ENCODE results near the gene TPST2. TPM values are rescaled to one million over a fixed set of nuclear protein-coding genes. Genes with fewer than 3 reads are reported as not detected.

The TPST2 gene
- polyA plus RNA-seq, 1 donor: 7.2 TPM

GRCh38 chr22:26489447-26490036 lies 100.4 kb downstream of the TPST2 start:
- DNase-seq: no peak

DNA sequence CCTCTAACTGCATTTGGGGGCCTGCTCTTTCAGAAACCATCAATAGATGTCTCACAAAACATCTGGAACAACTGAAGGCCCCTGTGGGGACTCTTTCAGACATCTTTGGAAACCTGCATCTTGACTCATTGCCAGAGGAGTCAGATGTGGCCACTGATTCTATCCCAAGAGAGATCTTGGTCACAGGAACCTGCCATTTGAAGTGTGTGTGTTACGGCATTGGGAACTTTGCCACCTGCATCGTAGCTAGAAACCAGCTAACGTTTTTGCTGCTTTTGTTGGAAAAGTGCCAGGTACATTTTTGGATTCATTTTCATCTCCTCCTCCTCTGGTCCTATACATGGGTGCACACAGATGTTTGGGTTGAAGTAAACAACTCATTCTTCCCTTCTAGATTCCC lies 101.9 kb downstream of the TPST2 start:
- no peak for DNase-seq

DNA sequence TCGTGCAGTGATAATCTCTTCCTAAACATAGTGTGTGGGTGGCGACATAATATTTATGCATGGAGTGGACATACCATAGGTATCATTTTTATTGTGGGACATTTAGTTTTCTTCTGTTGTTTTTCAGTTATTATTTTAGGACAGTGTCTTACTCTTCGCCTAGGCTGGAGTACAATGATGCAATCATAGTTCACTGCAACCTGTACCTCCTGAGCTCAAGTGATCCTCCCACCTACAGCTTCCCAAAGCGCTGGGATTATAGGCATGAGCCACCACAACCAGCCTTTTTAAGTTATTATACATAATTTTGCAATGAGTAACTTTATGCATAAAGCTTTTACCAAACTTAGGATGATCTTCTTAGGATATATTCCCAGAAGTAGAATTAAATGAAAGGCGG lies 103.5 kb downstream of the TPST2 start:
- DNase-seq: no peak

DNA sequence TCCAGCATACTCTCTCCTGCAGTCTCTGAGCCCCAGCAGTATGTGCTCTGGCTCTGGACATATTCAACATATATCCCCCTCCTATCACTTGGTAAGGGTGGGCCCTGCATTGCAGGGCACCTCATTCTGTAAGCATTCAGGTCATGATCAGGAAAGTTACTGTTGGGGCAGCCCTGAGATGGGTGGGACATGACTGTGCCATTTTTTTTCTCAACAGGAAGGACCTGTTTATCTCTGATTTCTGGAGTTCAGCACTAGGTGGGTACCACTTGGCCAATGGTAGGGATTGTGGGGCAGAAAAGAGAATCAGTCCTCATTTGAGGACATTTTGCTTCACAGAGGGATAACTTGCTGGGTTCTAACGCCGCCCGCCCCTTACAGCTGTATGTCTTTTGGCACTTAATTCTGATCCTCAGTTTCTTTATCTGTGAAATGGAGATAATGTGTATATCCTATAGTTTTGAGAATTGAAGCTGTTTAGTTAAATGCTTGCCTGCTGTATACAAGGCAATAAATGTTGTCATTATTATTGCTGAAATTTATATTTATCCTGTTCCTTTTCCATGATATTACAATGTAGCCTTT lies 104.0 kb downstream of the TPST2 start:
- no peak for DNase-seq

DNA sequence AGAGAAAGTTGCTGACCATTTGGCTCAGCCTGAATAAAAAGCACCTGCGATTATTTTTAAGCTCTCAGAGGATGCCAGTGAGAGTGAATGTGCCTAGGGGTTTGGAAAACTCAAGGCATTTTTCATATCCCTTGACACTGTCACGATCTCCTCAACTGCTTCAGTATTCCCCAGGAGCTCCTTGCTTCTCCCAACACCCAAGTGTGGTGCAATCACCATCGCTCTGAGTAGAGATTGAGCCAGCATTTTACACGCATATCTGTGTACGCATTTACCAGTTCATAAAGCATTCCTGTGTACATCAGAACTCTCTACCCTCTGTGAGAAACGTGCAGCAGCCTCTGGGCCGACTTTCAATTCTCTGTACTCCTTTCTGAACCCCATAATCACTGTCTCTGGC lies 104.9 kb downstream of the TPST2 start:
- no peak for DNase-seq

- no peak for DNase-seq
Measured at GRCh38 chr22:26484360-26484706, 105.6 kb downstream of the TPST2 start.

DNA sequence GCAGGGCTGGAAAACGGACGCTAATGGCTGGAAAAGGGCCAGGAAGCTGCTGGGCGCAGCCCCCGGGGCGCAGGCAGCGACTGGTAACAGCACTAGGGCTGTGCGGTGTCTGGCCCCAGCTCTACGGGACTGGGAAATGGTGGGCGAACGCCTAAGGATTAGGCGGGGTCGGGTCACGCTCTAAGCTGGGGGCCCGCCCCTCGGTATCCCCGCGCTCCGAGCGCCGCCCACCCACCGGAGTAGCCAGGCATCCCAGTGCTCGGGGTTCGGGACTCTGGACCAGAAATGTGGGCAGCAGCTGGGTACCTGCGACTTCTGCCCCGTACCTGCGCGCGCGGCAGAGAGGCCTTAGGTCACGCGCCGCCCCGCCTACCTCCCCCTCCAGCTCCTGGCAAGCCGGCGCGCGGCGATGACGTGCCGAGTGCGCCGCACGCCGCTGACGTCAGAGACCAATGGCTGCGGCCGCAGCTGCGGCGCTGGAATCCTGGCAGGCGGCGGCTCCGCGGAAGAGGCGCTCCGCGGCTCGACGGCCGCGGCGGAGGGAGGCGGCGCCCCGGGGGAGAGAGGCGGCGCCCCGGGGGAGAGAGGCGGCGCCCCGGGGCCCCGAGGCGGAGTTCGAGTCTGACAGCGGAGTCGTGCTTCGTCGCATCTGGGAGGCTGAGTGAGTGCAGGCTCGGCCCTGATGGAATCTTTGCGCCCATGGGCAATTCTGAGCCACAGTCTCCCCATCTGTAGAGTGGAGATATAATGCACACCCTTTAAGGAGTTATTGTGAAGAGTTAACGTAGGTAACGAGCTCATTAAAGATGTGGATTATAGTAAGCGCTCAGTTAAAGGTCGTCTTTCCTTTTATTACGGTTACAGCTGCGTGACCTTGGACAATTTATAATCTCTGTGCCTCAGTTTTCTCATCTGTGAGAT lies 106.2 kb downstream of the TPST2 start, which contains the start of the genes HPS4 and SRRD:
HPS4 (minus strand) TSS at position 345 of the 921 bp plus-strand sequence. CDS start 2,021 bp downstream, outside the sequence.
SRRD (plus strand) TSS at position 439 of the 921 bp plus-strand sequence; CDS start at position 453, 14 bp downstream.
- peak; percentile 94 for DNase-seq

DNA sequence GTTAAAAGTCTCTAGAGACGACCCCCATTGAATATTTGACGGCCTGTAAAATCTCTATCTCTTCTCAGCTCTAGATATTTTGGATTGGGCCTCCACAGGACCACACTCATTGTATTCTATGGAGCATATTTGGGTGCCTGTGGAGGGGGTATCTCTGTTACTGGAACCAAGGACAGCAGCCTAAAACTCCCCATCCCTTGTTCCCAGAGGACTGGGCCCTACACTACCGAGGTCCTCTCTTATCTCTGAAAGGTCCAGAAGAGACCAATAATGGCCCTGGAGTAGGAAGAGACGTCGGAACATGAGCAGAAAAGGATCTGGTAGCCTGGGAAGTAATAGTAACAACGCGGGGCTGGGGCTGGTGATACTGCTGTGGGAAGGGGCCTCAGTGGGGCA lies 106.9 kb downstream of the TPST2 start:
- no peak for DNase-seq

- DNase-seq: no peak
Measured at GRCh38 chr22:26482161-26482560, 107.8 kb downstream of the TPST2 start.

- no peak for DNase-seq
Measured at GRCh38 chr22:26481694-26482093, 108.2 kb downstream of the TPST2 start.

- no peak for DNase-seq
Measured at GRCh38 chr22:26481112-26481693, 108.7 kb downstream of the TPST2 start.

DNA sequence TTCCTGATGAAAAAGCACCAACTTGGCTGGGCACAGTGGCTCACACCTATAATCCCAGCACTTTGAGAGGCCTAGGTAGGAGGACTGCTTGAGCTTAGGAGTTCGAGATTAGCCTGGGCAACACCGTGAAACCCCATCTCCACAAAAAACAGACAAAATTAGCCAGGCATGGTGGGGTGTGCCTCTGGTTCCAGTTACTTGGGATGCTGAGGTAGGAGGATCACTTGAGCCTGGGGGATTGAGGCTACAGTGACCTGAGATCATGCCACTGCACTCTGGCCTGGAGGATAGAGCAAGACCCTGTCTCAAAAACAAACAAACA lies 109.4 kb downstream of the TPST2 start:
- no peak for DNase-seq

- DNase-seq: no peak
Measured at GRCh38 chr22:26479792-26480610, 109.9 kb downstream of the TPST2 start.

- no peak for DNase-seq
Measured at GRCh38 chr22:26479043-26479791, 110.7 kb downstream of the TPST2 start.

- DNase-seq: no peak
Measured at GRCh38 chr22:26477341-26477731, 112.6 kb downstream of the TPST2 start.

DNA sequence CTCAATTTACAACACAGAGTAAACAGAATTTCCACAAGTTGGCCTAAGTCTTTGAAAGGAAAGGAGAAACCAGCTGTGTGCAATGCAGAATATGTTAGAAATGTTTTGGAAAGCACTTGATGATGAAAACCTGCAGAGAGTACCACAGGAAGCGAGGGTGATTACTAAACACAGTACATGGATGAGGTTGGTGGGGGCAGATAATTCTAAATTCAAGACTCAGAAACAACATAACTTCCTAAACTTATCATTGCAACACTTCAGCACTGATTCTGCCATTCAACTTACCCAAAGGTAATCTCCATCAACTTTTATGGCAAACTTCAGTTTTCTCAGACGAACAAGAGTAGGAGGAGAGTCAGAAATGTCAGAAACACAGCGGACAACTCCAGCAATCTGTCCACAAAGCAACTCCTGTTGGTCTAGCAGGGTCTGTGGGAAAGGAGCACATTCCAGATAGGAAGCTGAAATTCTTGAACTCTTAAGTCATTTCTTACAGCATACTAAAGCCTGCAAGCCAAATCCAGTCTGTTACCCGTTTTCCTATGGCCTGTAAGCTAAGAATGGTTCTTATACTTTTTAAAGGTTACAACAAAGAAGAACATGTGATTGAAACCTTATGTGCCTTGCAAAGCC lies 113.1 kb downstream of the TPST2 start:
- DNase-seq: no peak

DNA sequence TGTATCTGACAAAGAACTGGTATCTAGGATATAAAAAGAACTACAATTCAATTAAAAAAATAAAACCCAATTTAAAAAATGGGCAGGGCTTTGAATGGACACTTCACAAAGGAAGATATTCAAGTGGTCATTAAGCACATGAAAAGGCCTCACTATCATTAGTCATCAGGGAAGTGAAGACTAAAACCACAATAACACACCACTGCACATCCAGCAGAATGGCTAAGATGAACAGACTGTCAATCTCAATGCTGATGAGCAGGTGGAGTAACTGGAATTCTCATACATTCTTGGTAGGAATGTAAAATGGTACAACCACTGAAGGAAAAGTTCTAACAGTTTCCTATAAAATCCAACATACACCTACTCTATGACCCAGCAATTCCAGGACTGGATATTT lies 115.2 kb downstream of the TPST2 start:
- no peak for DNase-seq

All from hindlimb muscle (tissue), 1 donor.